NT2/D1 (cell line): ENCODE data around the gene SAMD1.

Experiments
- SUZ12 ChIP-seq: IDR thresholded peaks from 2 replicates; pipeline ENCODE4 v1.6.1; 2011; ENCODE audit not compliant: insufficient read length, insufficient read depth; ENCODE audit errors: extremely low read depth
- YY1 ChIP-seq: IDR thresholded peaks from 2 replicates; pipeline ENCODE4 v1.6.1; 2011; ENCODE audit not compliant: insufficient read length, insufficient read depth
- ZNF274 ChIP-seq: IDR thresholded peaks from 2 replicates; pipeline ENCODE4 v1.6.1; 2011; ENCODE audit warnings: mild to moderate bottlenecking, low read depth, low read length

GRCh38 chr19:14091813-14092462 lies 1.4 kb upstream of the SAMD1 start:
- TF ChIP-seq YY1 (no peak), SUZ12 (no peak), ZNF274 (no peak)
